ENCODE measurements around the gene TSPAN17. TPM values are rescaled to one million over a fixed set of nuclear protein-coding genes. Genes with fewer than 3 reads are reported as not detected.

Gene TSPAN17
- total and polyA plus RNA-seq, 9 of the 15 experiments (the other 6 are each of a cell fraction or from before 2014, with no cell fraction given) = 0.73 to 58.3 (median 34.5) TPM

GRCh38 chr5:176619569-176620332 is 27.5 kb upstream of the TSPAN17 start:
- H3K4me2 ChIP-seq (ENCODE audit: insufficient read depth, low read length) = peak overlapping the region; percentile 29
- no peak for TF ChIP-seq JUN (IDR thresholded peaks at IDR 0.05; ENCODE audit: borderline replicate concordance, low read depth, low read length)
- peak; percentile 59; the same call in 1 of the 2 replicates for TF ChIP-seq JUN (CRISPR knock-in tag; IDR thresholded peaks at IDR 0.05; ENCODE audit: borderline replicate concordance)
- TF ChIP-seq ZBTB9 (CRISPR knock-in tag; IDR thresholded peaks at IDR 0.05) = no peak
- no peak for TF ChIP-seq SNIP1 (IDR thresholded peaks at IDR 0.05; ENCODE audit: low read depth)
- TF ChIP-seq, protein P1, sequence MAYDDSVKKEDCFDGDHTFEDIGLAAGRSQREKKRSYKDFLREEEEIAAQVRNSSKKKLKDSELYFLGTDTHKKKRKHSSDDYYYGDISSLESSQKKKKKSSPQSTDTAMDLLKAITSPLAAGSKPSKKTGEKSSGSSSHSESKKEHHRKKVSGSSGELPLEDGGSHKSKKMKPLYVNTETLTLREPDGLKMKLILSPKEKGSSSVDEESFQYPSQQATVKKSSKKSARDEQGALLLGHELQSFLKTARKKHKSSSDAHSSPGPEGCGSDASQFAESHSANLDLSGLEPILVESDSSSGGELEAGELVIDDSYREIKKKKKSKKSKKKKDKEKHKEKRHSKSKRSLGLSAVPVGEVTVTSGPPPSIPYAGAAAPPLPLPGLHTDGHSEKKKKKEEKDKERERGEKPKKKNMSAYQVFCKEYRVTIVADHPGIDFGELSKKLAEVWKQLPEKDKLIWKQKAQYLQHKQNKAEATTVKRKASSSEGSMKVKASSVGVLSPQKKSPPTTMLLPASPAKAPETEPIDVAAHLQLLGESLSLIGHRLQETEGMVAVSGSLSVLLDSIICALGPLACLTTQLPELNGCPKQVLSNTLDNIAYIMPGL (CRISPR knock-in tag; IDR thresholded peaks at IDR 0.05) = no peak
- TF ChIP-seq CREM (IDR thresholded peaks at IDR 0.05; ENCODE audit: low read depth) = no peak
- no peak for TF ChIP-seq ZNF644 (tag; IDR thresholded peaks at IDR 0.05; ENCODE audit: low read depth)
- TF ChIP-seq, protein P2, sequence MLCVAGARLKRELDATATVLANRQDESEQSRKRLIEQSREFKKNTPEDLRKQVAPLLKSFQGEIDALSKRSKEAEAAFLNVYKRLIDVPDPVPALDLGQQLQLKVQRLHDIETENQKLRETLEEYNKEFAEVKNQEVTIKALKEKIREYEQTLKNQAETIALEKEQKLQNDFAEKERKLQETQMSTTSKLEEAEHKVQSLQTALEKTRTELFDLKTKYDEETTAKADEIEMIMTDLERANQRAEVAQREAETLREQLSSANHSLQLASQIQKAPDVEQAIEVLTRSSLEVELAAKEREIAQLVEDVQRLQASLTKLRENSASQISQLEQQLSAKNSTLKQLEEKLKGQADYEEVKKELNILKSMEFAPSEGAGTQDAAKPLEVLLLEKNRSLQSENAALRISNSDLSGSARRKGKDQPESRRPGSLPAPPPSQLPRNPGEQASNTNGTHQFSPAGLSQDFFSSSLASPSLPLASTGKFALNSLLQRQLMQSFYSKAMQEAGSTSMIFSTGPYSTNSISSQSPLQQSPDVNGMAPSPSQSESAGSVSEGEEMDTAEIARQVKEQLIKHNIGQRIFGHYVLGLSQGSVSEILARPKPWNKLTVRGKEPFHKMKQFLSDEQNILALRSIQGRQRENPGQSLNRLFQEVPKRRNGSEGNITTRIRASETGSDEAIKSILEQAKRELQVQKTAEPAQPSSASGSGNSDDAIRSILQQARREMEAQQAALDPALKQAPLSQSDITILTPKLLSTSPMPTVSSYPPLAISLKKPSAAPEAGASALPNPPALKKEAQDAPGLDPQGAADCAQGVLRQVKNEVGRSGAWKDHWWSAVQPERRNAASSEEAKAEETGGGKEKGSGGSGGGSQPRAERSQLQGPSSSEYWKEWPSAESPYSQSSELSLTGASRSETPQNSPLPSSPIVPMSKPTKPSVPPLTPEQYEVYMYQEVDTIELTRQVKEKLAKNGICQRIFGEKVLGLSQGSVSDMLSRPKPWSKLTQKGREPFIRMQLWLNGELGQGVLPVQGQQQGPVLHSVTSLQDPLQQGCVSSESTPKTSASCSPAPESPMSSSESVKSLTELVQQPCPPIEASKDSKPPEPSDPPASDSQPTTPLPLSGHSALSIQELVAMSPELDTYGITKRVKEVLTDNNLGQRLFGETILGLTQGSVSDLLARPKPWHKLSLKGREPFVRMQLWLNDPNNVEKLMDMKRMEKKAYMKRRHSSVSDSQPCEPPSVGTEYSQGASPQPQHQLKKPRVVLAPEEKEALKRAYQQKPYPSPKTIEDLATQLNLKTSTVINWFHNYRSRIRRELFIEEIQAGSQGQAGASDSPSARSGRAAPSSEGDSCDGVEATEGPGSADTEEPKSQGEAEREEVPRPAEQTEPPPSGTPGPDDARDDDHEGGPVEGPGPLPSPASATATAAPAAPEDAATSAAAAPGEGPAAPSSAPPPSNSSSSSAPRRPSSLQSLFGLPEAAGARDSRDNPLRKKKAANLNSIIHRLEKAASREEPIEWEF (CRISPR knock-in tag; IDR thresholded peaks at IDR 0.05) = no peak
- TF ChIP-seq MEIS2 (IDR thresholded peaks at IDR 0.05; ENCODE audit: partially characterized antibody) = no peak
- TF ChIP-seq ZNF133 (CRISPR knock-in tag; IDR thresholded peaks at IDR 0.05) = no peak
- TF ChIP-seq HIVEP1 (CRISPR knock-in tag; IDR thresholded peaks at IDR 0.05) = no peak
- no peak for TF ChIP-seq POLR2H (tag; IDR thresholded peaks at IDR 0.05; ENCODE audit: low read depth)
- TF ChIP-seq SAP30 (IDR thresholded peaks at IDR 0.05; ENCODE audit: borderline replicate concordance, insufficient read depth, low read depth, low read length, poor library complexity, severe bottlenecking) = no peak

More at GRCh38 chr5:176619569-176620332, 27.5 kb upstream of the TSPAN17 start:
- 26% methylated on average over 31 of the region's 59 CpGs for WGBS (ENCODE audit: insufficient coverage, low coverage, missing lambda C conversion rate)
- no peak for ATAC-seq
- H3K79me2 ChIP-seq (ENCODE audit: control insufficient read depth, insufficient read depth, low read length) = no peaks in the 10 kb centered on the region
- no peak overlapping the region for H3K27ac ChIP-seq (ENCODE audit: extremely low read depth, low read depth, low read length)
- peaks cover 19 to 56% of the 10 kb centered on the region in 2 experiments for H3K27me3 ChIP-seq (ENCODE audit: control insufficient read depth in 2 of 2, insufficient read depth in 2 of 2, low read length in 2 of 2)
- ChIA-PET POLR2A (interaction anchor here (0.8 kb wide), 1 partner anchor 18 kb away, joined by 5 read pairs; no protein-coding TSS in a partner anchor), CTCF (ENCODE audit: low intra/inter-chr PET ratio) (interaction anchor here (1.0 to 1.4 kb wide), 2 partner anchors 46 to 48 kb away, joined by 3 to 8 read pairs; no protein-coding TSS in a partner anchor)
- no TSS peak for BruUV-seq (replicated peaks)
- peak overlapping the region; percentile 24 for H3K4me3 ChIP-seq
- H3K9ac ChIP-seq (ENCODE audit: insufficient read depth in 1 of 2, low read depth in 2 of 2, low read length in 2 of 2) = peak overlapping the region in 1 of 2 experiments; percentile 71; a peak in 1 of 4 replicates
- peak overlapping the region; percentile 67 for H2AFZ ChIP-seq (ENCODE audit: low read depth, low read length)
- in situ Hi-C loops (cut with MboI) (no loop called here), intact Hi-C loops (cut with micrococcal nuclease) (loop anchor here (1.0 to 5.0 kb wide), 2 partner anchors 45 to 202 kb away; partner anchors contain the start of gene CLTB)
- peaks cover 8 to 34% of the 10 kb centered on the region in 2 experiments for H3K4me1 ChIP-seq (replicated peaks in 1 of 2; ENCODE audit: control insufficient read depth in 2 of 2, insufficient read depth in 2 of 2, low read length in 2 of 2)
- H4K20me1 ChIP-seq (replicated peaks; ENCODE audit: control insufficient read depth, insufficient read depth, low read length) = peaks cover 3% of the 10 kb centered on the region; the same call in 1 of the 2 replicates
- FAIRE-seq = no peak
- no peak for DNase-seq (ENCODE audit: extremely low read depth in 1 of 4, low spot score in 3 of 4)
- no peaks in the 10 kb centered on the region for H3K36me3 ChIP-seq (ENCODE audit: control insufficient read depth, insufficient read depth, low read length)
- no peaks in the 10 kb centered on the region for H3K9me3 ChIP-seq (replicated peaks; ENCODE audit: control insufficient read depth, insufficient read depth, low read depth, low read length)
- H3K9me1 ChIP-seq (ENCODE audit: control insufficient read depth, insufficient read depth, low read length) = no peaks in the 10 kb centered on the region
